Tibial nerve (tissue), 4 donors: ENCODE measurements around the gene LBHD2. TPM values are rescaled to one million over a fixed set of nuclear protein-coding genes. Genes with fewer than 3 reads are reported as not detected.
A peak's percentile ranks its signal among the peaks of the same experiment; 100 is the strongest.

ENCODE experiments used
- DNase-seq, 2 donors: peaks; one replicate each; pipeline ENCODE4 v3.0.0-alpha.2; 2019; ENCODE audit warnings: low spot score in 2 of 2
- H3K27ac ChIP-seq, 4 donors: fragments of 200-600 bp; sonication (generic) in 3 of 4; one replicate each; pipeline ENCODE4 v1.5.1; 2017 to 2019; ENCODE audit warnings: mild to moderate bottlenecking in 1 of 4
- H3K27me3 ChIP-seq, 2 donors: fragments of 200-600 bp; sonication (generic) in 1 of 2; one replicate each; pipeline versions ENCODE4 v1.5.1 to v1.6.0; 2017 to 2019
- H3K36me3 ChIP-seq, 3 donors: fragments of 200-600 bp; sonication (generic); one replicate each; pipeline ENCODE4 v1.5.1; 2018 to 2019
- H3K4me1 ChIP-seq, 4 donors: fragments of 200-600 bp; sonication (generic) in 3 of 4; one replicate each; pipeline ENCODE4 v1.5.1; 2017 to 2019
- H3K4me3 ChIP-seq, 4 donors: fragments of 200-600 bp; sonication (generic) in 3 of 4; one replicate each; pipeline ENCODE4 v1.5.1; 2017 to 2019; ENCODE audit warnings: mild to moderate bottlenecking in 1 of 4, moderate library complexity in 1 of 4
- H3K9me3 ChIP-seq, 4 donors: fragments of 200-600 bp; sonication (generic) in 3 of 4; one replicate each; pipeline ENCODE4 v1.5.1; 2017 to 2019
- CTCF ChIP-seq, 5 experiments: fragments of 200-600 bp in 3 of 5; fragments of 450-650 bp in 2 of 5; sonication (generic) in 3 of 5; IDR thresholded peaks; one replicate each; pipeline ENCODE4 v1.5.1; 2016 to 2019; ENCODE audit warnings: antibody characterized with exemption in 5 of 5, mild to moderate bottlenecking in 3 of 5, moderate library complexity in 2 of 5
- EP300 ChIP-seq, 2 donors: sonication (generic); formaldehyde crosslinking; IDR thresholded peaks; one replicate each; pipeline ENCODE4 v1.6.1; 2017; ENCODE audit warnings: antibody characterized with exemption in 2 of 2, mild to moderate bottlenecking in 1 of 2
- POLR2A ChIP-seq, 2 donors: fragments of 450-650 bp; IDR thresholded peaks; one replicate each; pipeline ENCODE4 v1.6.1; 2017; ENCODE audit warnings: antibody characterized with exemption in 2 of 2, mild to moderate bottlenecking in 2 of 2, moderate library complexity in 2 of 2
- WGBS, 2 donors: methylation state at CpG; one replicate each; pipeline ENCODE4 v1.1.5; 2018; 5-methylcytosine and 5-hydroxymethylcytosine counted together
- total RNA-seq, 4 donors: library from RNA; depleted of rRNA; stranded (reverse); fragments of >200 nt; gene quantifications; one replicate each; pipeline ENCODE4 v1.1.0, GENCODE V29; 2016

LBHD2 gene
- total RNA-seq, 4 donors from 2014 or later: not detected

- DNase-seq: peak; percentile 54 to 62
- 23 to 32% methylated on average over 36 to 38 of the region's 48 CpGs for WGBS, 2 donors
- H3K27me3 ChIP-seq: peaks cover 0 to 13% of the 10 kb centered on the region in 2 donors
- peak overlapping the region; percentile 39 to 74 (median 48) for H3K4me3 ChIP-seq
- H3K36me3 ChIP-seq: no peaks in the 10 kb centered on the region
- peak overlapping the region; percentile 61 to 91 (median 85) for H3K27ac ChIP-seq
- H3K4me1 ChIP-seq: peaks cover 6 to 91% (median 51%) of the 10 kb centered on the region in 4 donors
- H3K9me3 ChIP-seq: no peaks in the 10 kb centered on the region
- TF ChIP-seq EP300 (IDR thresholded peaks at IDR 0.05) (no peak), POLR2A (IDR thresholded peaks at IDR 0.05) (no peak), CTCF (IDR thresholded peaks at IDR 0.05) (peak; percentile 4 to 61 (median 38))
These were observed 39.9 kb downstream of the LBHD2 start for GRCh38 chr14:103123634-103124500.

DNA sequence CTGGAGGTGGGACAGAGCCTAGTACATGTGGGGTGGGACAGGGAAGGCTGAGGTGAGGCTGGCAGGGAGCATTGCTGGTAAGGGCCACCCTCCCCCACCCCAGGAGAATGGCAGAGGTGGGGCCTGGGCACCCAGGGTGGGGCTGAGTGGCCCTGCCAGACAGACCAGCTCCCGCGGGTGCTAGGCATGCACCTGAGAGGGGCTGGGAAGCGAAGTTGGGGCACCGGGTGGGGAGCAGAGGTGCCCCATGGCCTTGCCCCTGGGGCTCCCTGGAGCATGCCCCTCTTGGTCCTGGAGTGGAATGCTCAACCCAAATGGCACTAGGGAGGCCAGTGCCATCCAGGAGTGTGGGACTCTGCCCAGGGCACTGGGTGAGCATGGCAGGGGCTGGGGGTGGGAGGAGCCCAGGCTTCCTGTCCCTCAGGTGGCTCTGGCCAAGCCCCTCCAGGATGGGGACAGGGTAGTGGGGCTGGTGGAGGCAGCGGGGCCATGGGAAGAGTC lies 40.5 kb downstream of the LBHD2 start:
- Histone ChIP-seq H3K4me3 (peak overlapping the region in 3 of 4 donors; percentile 48 to 74 (median 49)), H3K27me3 (peaks cover 0 to 13% of the 10 kb centered on the region in 2 donors), H3K4me1 (peaks cover 6 to 91% (median 51%) of the 10 kb centered on the region in 4 donors), H3K36me3 (peaks cover 0 to 3% (median 0%) of the 10 kb centered on the region in 3 donors), H3K27ac (peak overlapping the region in 2 of 4 donors; percentile 81 to 89), H3K9me3 (no peaks in the 10 kb centered on the region)
- 72 to 100% methylated on average over 3 to 5 of the region's 5 CpGs for WGBS, 2 donors
- no peak for DNase-seq
- TF ChIP-seq POLR2A (IDR thresholded peaks at IDR 0.05): no peak
- no peak for TF ChIP-seq CTCF (IDR thresholded peaks at IDR 0.05)
- no peak for TF ChIP-seq EP300 (IDR thresholded peaks at IDR 0.05)

DNA sequence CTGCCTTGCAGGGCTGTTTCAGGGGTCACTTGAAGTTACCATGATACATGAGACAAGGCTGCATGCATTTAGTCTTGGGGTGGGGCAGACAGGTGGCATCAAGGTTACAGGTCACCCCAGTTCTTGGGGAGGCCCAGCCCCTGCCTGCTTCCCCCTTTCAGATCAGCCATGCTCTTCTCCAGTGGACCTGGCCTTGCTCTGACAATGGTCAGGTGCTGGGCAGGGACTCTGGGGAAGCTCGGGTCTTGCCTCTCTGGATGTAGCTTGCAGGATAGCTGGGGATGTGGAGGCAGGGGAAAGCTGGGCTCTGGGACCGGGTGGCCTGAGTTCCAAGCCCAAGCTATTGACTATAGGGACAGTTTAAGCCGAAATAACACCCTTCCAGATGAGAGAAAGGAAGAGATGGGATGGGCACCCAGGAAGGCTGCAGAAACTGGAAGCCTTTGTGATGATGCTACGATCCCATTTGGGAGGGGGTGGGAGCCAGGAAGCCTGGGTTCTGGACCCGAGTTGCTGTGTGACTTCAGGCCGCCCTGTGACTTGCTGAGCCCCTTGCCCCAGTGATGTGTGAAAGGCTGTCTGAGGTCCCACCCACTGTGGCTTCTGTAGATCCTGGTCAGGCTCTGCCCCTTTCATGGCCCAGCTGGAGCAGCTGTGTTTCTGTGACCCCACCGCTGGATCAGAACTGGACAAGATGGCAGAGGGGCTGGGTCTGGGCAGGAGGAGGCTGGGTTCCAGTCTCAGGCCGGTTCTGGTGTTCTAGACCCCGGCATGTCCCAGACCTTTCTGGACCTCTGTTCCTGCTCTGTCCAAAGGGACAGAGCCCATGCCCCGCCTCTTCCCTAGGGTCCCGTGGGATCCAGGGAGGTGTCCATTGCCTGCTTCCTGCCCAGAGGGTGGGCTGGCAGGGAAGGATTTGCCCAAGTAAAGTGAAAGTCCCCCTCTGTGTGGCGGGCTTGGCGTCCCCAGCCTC lies 41.4 kb downstream of the LBHD2 start:
- Histone ChIP-seq H3K27ac (no peak overlapping the region), H3K9me3 (no peaks in the 10 kb centered on the region), H3K4me1 (peaks cover 6 to 95% (median 51%) of the 10 kb centered on the region in 4 donors), H3K27me3 (peaks cover 0 to 13% of the 10 kb centered on the region in 2 donors), H3K4me3 (no peak overlapping the region), H3K36me3 (peaks cover 0 to 11% (median 0%) of the 10 kb centered on the region in 3 donors)
- no peak for DNase-seq
- TF ChIP-seq CTCF (IDR thresholded peaks at IDR 0.05): no peak
- 89 to 94% methylated on average over 11 to 13 of the region's 13 CpGs for WGBS, 2 donors

DNA sequence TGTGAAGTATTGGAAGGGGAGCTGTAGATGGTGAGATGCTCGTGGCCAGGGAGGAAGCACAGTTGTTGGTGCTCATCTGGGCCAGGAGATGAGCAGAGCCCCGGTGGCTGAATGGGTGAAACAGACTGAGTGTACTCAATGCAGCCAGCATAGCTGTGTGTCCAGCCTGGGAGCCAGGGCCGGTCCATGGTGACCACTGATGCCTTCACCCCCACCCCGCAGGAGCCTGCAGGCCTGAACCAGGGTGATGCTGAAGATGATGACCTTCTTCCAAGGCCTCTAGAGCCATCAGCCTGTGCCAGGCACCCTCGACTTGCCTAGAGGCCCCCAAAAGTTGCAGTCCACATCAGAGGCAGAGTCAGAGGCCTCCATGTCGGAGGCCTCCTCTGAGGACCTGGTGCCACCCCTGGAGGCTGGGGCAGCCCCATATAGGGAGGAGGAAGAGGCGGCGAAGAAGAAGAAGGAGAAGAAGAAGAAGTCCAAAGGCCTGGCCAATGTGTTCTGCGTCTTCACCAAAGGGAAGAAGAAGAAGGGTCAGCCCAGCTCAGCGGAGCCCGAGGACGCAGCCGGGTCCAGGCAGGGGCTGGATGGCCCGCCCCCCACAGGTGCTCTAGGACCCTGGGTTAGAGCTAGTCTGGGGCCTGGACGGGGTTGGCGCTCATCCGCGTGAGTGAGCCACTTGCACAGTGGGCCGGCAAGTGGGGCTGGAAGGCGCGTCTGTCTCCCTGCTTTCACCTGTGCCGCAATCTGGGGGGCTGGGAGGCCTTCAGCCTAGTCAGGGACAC lies 42.3 kb downstream of the LBHD2 start:
- DNase-seq: no peak
- no peaks in the 10 kb centered on the region for H3K9me3 ChIP-seq
- peak overlapping the region in 2 of 4 donors; percentile 25 to 43 for H3K4me3 ChIP-seq
- no peak overlapping the region for H3K27ac ChIP-seq
- peaks cover 0 to 18% (median 0%) of the 10 kb centered on the region in 3 donors for H3K36me3 ChIP-seq
- H3K27me3 ChIP-seq: peaks cover 0 to 13% of the 10 kb centered on the region in 2 donors
- 64 to 74% methylated on average over 21 of the region's 22 CpGs for WGBS, 2 donors
- peaks cover 2 to 95% (median 46%) of the 10 kb centered on the region in 4 donors for H3K4me1 ChIP-seq
- no peak for TF ChIP-seq CTCF (IDR thresholded peaks at IDR 0.05)
- TF ChIP-seq EP300 (IDR thresholded peaks at IDR 0.05): no peak
- TF ChIP-seq POLR2A (IDR thresholded peaks at IDR 0.05): no peak
